B cell (primary cell): Measurements from ENCODE around the gene ITLN2.

Source experiments
- CTCF ChIP-seq: fragments of 200-600 bp; IDR thresholded peaks from one replicate; pipeline ENCODE4 v1.8.0; 2022; ENCODE audit warnings: antibody characterized with exemption, mild to moderate bottlenecking
- EZH2 ChIP-seq: IDR thresholded peaks from 2 replicates; pipeline ENCODE4 v1.6.1; 2012; ENCODE audit warnings: borderline replicate concordance, low read depth, mild to moderate bottlenecking, moderate library complexity, low read length; ENCODE audit not compliant: insufficient read depth, poor library complexity, severe bottlenecking

GRCh38 chr1:160904783-160905616 is 49.6 kb downstream of the ITLN2 start:
- TF ChIP-seq CTCF, result no peak
- TF ChIP-seq EZH2, result no peak
